GM12892 (cell line): ENCODE measurements around the gene KIF26B.

Experiments
- POLR2A ChIP-seq: IDR thresholded peaks from 2 replicates; pipeline ENCODE4 v1.6.1; 2011; ENCODE audit warnings: low read depth, low read length, control low read depth
- POLR2AphosphoS5 ChIP-seq: IDR thresholded peaks from 2 replicates; pipeline ENCODE4 v1.6.1; 2011; ENCODE audit warnings: low read depth, low read length, control low read depth

DNA sequence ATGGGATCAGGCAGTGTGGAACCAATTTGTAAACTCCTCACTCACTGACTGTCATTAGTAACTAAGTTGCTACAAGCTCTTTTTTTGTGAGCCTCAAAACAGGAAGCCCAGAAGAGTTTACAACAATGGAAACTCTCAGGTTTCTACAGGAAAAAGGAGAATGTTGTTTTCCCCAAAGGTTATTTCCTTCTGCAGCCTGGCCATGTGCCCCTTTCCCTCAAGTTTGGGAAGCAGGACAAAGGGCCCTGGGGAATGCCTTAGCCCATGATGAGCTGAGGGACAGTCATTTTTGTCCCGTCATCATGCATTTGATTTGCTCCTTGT, 395.9 kb downstream of the KIF26B start:
- TF ChIP-seq POLR2AphosphoS5 = no peak
- no peak for TF ChIP-seq POLR2A
